NCI-H2196 (cell line): ENCODE data around the gene DDR2.
"Not testable (repeated sequence)": the region's sequence is repeated elsewhere in the genome, so short reads cannot be mapped to it uniquely, and the experiment has no call there.

ENCODE experiments used
- DNase-seq: peaks from one replicate; lab custom pipeline; 2025; ENCODE audit not compliant: unreplicated experiment; lab: John Stamatoyannopoulos, UW

DDR2 gene

DNA sequence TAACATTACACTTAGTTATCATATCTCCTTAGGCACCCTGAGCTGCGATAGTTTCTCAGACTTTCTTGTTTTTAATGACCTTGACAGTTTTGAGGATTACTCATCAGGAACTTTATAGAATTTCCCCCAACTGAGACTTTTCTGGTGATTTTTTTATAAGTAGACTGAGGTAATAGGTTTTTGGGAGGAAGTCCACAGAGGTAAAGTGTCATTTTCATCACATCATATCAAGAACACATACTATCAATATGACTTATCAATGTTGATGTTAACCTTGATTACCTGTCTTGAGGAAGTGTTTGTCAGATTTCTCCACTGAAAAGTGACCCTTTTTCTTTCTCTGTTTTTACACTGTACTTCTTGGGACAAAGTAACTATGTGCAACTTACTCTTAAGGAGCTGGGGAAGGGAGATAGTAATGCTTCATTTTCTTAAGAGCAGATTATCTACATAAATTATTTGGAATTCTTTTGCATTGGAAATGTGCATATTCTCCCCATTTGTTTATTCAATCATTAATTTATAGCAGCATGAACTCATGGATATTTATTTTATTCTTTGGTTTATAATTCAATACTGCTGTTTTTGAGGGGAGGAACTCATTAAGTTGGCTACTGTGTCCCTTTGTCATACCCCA, 85.4 kb downstream of the DDR2 start:
- no peak for DNase-seq

GRCh38 chr1:162719678-162720077, 87.4 kb downstream of the DDR2 start:
- DNase-seq = no peak

- DNase-seq = no peak
Observed at GRCh38 chr1:162720996-162721395, 88.7 kb downstream of the DDR2 start.

GRCh38 chr1:162721471-162721870, 89.2 kb downstream of the DDR2 start:
- DNase-seq = no peak

GRCh38 chr1:162722036-162722435, 89.8 kb downstream of the DDR2 start:
- DNase-seq = no peak

DNA sequence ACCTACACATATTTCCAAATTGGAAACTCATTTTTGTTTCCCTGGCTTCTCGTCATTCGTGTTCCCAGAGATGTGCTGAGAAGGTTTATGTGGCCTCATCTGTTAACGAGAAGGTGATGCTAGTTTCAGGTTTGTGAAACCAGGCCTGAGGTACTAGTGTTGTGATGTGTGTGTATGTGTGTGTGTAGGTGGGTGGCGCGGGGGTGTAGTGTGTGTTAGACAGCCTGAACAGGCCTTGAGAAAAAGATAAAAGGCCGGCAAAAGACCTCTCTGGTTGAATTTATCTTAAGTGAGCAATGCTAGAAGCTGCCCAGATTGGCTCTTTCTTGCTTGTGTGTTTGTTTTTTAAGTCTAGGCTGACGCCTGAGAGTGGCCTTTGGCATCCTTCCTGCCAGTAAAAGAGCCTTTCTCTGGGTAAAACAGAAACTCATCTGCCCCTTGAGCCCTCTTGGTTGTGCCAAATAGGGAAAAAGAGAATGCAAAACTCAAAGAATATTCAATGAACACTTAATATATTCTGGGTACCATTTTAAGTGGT, 92.4 kb downstream of the DDR2 start:
- no peak for DNase-seq

DNA sequence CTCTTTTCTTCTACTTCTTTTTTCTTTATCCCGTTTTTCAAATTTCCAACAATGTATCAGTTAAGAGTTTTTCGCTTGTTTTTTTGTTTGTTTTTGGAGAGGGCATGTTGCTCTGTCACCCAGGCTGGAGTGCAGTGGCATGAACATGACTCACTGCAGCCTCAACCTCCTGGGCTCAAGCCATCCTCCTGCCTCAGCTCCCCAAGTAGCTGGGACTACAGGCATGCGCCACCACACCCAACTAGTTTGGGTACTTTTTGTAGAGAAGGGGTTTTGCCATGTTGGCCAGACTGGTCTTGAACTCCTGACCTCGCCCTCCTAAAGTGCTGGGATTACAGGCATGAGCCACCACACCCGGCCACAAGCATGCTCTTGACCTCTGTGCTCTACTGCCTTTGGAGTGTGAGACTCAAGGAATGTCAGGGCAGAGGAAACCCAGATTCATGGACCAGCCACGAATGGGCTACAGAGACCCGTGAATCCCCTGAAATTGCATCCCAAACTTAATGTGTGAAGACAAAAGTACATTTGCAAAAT, 93.1 kb downstream of the DDR2 start:
- no peak for DNase-seq

DNA sequence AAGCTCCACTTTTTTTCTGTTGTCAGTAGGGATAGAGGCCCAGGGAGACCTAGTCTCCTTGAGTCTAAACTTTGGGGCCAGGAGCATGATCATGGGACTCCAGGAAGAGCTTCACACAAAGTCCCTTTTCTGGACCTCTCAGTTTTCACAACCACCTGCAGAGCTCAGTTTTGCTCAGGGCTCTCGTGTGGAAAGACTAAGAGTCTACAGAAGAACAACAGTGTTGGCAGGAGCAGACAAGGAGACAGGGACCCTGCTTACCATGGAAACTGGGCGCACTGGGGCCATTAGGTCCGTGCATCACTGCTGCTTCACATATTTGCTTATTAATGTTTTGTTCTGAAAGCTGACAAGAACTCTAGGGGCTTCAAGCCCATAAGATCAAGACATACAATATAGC, 94.3 kb downstream of the DDR2 start:
- DNase-seq = no peak

DNA sequence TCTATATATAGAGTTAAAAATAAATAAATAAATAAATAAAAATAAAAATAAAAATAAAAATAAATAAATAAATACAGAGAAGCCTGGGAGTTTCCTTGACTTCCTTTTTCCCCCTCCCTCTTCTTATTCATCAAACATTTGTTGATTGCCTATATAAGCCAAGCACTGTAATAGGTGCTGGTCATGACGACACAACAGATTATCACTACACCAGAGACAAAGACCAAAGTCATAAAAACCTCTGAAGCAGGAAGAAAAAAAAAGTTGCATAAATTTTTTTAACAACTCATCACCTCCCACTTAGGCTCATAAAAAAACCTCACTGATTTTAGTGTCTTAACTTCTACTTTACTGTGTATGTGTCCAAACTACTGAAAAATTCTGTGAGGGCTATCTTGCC, 95.2 kb downstream of the DDR2 start:
- DNase-seq = not testable (repeated sequence)

- no peak for DNase-seq
Observed at GRCh38 chr1:162728573-162728972, 96.3 kb downstream of the DDR2 start.

- not testable (repeated sequence) for DNase-seq
Observed at GRCh38 chr1:162729195-162729774, 97.0 kb downstream of the DDR2 start.

GRCh38 chr1:162732094-162732493, 99.8 kb downstream of the DDR2 start:
- no peak for DNase-seq

GRCh38 chr1:162732566-162733335, 100.5 kb downstream of the DDR2 start:
- peak; percentile 24 for DNase-seq

DNA sequence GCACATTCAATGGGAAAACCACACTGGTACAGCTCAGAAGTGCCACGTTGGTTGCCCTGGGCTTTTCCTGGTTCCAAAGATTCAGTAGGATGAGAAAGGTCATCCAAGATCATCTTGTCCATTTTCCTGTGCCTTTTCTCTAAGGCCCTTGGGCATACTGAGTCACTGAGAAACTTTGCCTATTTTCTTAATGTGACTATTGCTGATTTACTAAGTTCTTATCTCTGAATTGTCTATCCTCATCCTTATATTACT, 101.0 kb downstream of the DDR2 start:
- DNase-seq = no peak

GRCh38 chr1:162734047-162734446, 101.8 kb downstream of the DDR2 start:
- DNase-seq = no peak

DNA sequence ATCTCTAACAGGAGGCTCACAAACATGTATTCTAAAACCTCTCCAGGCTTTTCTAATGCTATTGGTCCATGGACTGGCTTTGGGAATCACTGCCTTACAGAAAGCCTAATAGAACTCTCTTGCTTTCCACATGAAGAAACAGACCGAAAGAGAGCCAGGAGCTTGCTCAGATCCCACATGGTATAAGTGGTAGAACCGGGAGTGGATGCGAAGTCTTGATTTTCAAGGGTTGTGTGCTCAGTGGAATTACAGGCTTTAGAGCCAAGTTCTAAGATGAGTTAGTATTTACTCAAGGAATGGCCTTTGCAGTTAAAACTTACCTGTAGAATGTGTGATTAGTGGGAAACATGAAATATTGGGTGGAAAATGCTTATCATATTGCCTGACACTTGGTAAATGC, 103.9 kb downstream of the DDR2 start:
- DNase-seq = no peak

DNA sequence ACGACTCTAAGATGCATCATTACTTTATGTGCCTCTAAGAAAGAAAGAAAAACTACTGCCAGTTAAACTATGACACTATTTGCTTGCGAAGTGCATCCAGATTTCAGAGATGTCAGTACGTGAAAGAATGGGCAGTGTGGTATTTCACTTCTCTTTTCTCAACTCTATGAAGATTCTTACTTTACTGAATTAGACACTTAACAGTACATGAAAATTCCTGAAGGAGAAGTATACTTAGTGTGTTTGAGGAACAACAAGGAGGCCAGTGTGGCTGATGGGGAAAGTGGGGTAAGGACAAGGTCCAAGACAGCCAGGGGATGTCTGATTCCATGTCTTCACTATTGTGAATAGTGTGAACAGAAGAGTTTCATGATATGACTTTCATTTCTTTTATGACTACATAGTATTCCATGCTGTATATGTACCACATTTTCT, 104.4 kb downstream of the DDR2 start:
- no peak for DNase-seq

- DNase-seq = no peak
Observed at GRCh38 chr1:162740755-162741154, 108.5 kb downstream of the DDR2 start.

GRCh38 chr1:162741574-162741973, 109.3 kb downstream of the DDR2 start:
- DNase-seq = no peak

GRCh38 chr1:162746264-162746942, 114.1 kb downstream of the DDR2 start:
- DNase-seq = not testable (repeated sequence)

- DNase-seq = no peak
Observed at GRCh38 chr1:162753001-162753658, 120.9 kb downstream of the DDR2 start.
